Body of pancreas (tissue), 4 donors: ENCODE measurements around the gene DSTN. TPM values are rescaled to one million over a fixed set of nuclear protein-coding genes. Genes with fewer than 3 reads are reported as not detected.

Experiments
- ATAC-seq: fragments of 150-250 bp; one replicate; pipeline ENCODE4 v1.9.1; 2016
- DNase-seq, 4 donors: peaks; one replicate each; pipeline ENCODE4 v3.0.0-alpha.2; 2019
- H3K27ac ChIP-seq, 4 donors: fragments of 200-600 bp; sonication (generic); 1 replicate in 3 of 4; 2 replicates in 1 of 4; pipeline versions ENCODE4 v1.5.1 to v1.6.1; 2016 to 2019; ENCODE audit warnings: mild to moderate bottlenecking in 1 of 4, mixed read lengths in 1 of 4, moderate library complexity in 1 of 4
- H3K27me3 ChIP-seq, 2 donors: fragments of 200-600 bp; sonication (generic); one replicate each; pipeline ENCODE4 v1.6.0; 2016; ENCODE audit warnings: mild to moderate bottlenecking in 1 of 2
- H3K36me3 ChIP-seq, 2 donors: fragments of 200-600 bp; sonication (generic); replicated peaks in 1 of 2; 2 replicates each; pipeline ENCODE4 v1.5.1; 2016; ENCODE audit warnings: low read depth in 2 of 2; ENCODE audit not compliant: insufficient read depth in 1 of 2
- H3K4me1 ChIP-seq: fragments of 200-600 bp; sonication (generic); one replicate; pipeline ENCODE4 v1.6.0; 2016
- H3K4me3 ChIP-seq, 2 donors: fragments of 200-600 bp; sonication (generic); 1 replicate in 1 of 2; 2 replicates in 1 of 2; pipeline ENCODE4 v1.5.1; 2016 to 2019
- H3K9me3 ChIP-seq, 3 donors: fragments of 200-600 bp; sonication (generic); 1 replicate in 2 of 3; 2 replicates in 1 of 3; pipeline ENCODE4 v1.5.1; 2016
- CTCF ChIP-seq, 7 experiments: fragments of 450-650 bp in 4 of 7; fragments of 200-600 bp in 3 of 7; sonication (generic) in 3 of 7; IDR thresholded peaks; one replicate each; pipeline ENCODE4 v1.5.1; 2016 to 2019; ENCODE audit warnings: antibody characterized with exemption in 7 of 7
- POLR2A ChIP-seq, 3 donors: fragments of 450-650 bp; IDR thresholded peaks; one replicate each; pipeline ENCODE4 v1.6.1; 2016; ENCODE audit warnings: antibody characterized with exemption in 3 of 3, mild to moderate bottlenecking in 2 of 3
- WGBS, 2 donors: methylation state at CpG; one replicate each; pipeline ENCODE4 v1.1.5; 2017; 5-methylcytosine and 5-hydroxymethylcytosine counted together
- intact Hi-C: fragments of 100-400 bp; cut with DNase I; formaldehyde crosslinking; loops from one replicate; pipeline ENCODE4 v1.15.1; 2023
- total RNA-seq, 2 donors: library from RNA; depleted of rRNA; stranded (reverse); fragments of >200 nt; gene quantifications; one replicate each; pipeline ENCODE4 v1.1.0, GENCODE V29; 2016

DSTN gene
- total RNA-seq, 2 donors from 2014 or later = 103 to 464 TPM

DNA sequence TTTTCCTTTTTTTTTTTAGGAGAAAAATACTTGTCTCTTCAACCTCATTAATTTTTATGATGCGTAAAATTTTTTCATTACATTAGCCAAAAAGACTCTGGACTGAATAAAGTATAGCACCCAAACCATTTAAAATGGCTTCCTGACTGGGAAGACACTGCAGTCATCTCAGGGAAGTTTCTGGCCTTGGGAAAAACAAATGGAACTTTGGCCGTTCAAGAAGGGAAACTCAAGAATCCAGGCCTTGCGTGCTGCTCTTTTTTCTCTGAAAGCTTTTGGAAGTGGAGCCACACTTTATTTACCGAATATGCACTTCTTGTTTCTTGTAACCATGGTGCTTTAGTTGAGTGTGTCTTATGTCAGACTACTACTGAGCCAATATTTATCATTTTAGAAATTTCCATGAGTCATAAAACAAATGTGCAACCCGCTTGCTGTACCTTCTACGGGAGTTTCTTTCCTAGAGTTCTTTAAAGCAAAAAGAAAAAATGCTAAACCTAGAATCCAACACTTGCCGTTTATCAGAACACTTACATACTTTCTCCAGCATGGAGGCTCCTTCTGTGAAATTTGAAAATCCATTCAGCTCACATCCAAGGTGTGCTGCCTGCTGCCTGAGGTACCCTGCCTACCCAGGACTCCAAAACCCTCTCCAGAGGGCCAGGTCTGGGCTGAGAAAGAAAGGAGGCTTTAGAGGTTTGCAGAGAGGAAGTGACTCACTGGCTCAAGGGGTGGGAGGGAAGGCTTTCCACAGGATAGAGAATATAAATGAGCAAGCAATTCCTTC lies 11.5 kb upstream of the DSTN start:
- no peaks in the 10 kb centered on the region for H3K36me3 ChIP-seq
- 23 to 26% methylated on average over 7 of the region's 7 CpGs for WGBS, 2 donors
- H3K27me3 ChIP-seq = no peaks in the 10 kb centered on the region
- peak; percentile 33 to 57 (median 45) for DNase-seq
- peaks cover 36% of the 10 kb centered on the region for H3K4me1 ChIP-seq
- intact Hi-C loops = no loop called here
- no peak overlapping the region for H3K4me3 ChIP-seq
- TF ChIP-seq CTCF (IDR thresholded peaks at IDR 0.05) (no peak), POLR2A (IDR thresholded peaks at IDR 0.05) (peak in 2 of 3 donors; percentile 11 to 27)
- peak overlapping the region; percentile 67 to 96 (median 85) for H3K27ac ChIP-seq
- ATAC-seq = peak; percentile 88
- no peaks in the 10 kb centered on the region for H3K9me3 ChIP-seq

- H3K27me3 ChIP-seq = no peaks in the 10 kb centered on the region
- H3K4me3 ChIP-seq = no peak overlapping the region
- ATAC-seq (no peak), DNase-seq (no peak)
- peak overlapping the region; percentile 67 to 96 (median 85) for H3K27ac ChIP-seq
- TF ChIP-seq POLR2A (IDR thresholded peaks at IDR 0.05) (no peak), CTCF (IDR thresholded peaks at IDR 0.05) (no peak)
- no peaks in the 10 kb centered on the region for H3K36me3 ChIP-seq
- peaks cover 36% of the 10 kb centered on the region for H3K4me1 ChIP-seq
- 86% methylated on average over 1 of the region's 1 CpG for WGBS, 2 donors
- intact Hi-C loops = no loop called here
- H3K9me3 ChIP-seq = no peaks in the 10 kb centered on the region
These were observed 11.0 kb upstream of the DSTN start for GRCh38 chr20:17558941-17559304.

GRCh38 chr20:17559338-17559737 lies 10.5 kb upstream of the DSTN start:
- H3K4me1 ChIP-seq = peaks cover 36% of the 10 kb centered on the region
- H3K4me3 ChIP-seq = no peak overlapping the region
- TF ChIP-seq CTCF (IDR thresholded peaks at IDR 0.05) (no peak), POLR2A (IDR thresholded peaks at IDR 0.05) (no peak)
- DNase-seq = peak in 1 of 4 donors; percentile 47
- H3K36me3 ChIP-seq = no peaks in the 10 kb centered on the region
- H3K27ac ChIP-seq = peak overlapping the region in 3 of 4 donors; percentile 67 to 96 (median 91)
- intact Hi-C loops = no loop called here
- 91 to 93% methylated on average over 6 of the region's 6 CpGs for WGBS, 2 donors
- H3K9me3 ChIP-seq = no peaks in the 10 kb centered on the region
- ATAC-seq = no peak
- H3K27me3 ChIP-seq = no peaks in the 10 kb centered on the region

- intact Hi-C loops = no loop called here
- no peak for DNase-seq
- TF ChIP-seq POLR2A (IDR thresholded peaks at IDR 0.05) (no peak), CTCF (IDR thresholded peaks at IDR 0.05) (no peak)
- Histone ChIP-seq H3K27ac (peak overlapping the region in 1 of 4 donors; percentile 5), H3K4me3 (no peak overlapping the region), H3K36me3 (no peaks in the 10 kb centered on the region), H3K4me1 (peaks cover 36% of the 10 kb centered on the region), H3K27me3 (no peaks in the 10 kb centered on the region), H3K9me3 (no peaks in the 10 kb centered on the region)
- ATAC-seq = no peak
- 84 to 91% methylated on average over 5 of the region's 5 CpGs for WGBS, 2 donors
These were observed 9.4 kb upstream of the DSTN start for GRCh38 chr20:17560344-17561074.
